Measurements from ENCODE around the gene FGD6.
"Not testable (repeated sequence)": the region's sequence is repeated elsewhere in the genome, so short reads cannot be mapped to it uniquely, and the experiment has no call there.

Gene FGD6

DNA sequence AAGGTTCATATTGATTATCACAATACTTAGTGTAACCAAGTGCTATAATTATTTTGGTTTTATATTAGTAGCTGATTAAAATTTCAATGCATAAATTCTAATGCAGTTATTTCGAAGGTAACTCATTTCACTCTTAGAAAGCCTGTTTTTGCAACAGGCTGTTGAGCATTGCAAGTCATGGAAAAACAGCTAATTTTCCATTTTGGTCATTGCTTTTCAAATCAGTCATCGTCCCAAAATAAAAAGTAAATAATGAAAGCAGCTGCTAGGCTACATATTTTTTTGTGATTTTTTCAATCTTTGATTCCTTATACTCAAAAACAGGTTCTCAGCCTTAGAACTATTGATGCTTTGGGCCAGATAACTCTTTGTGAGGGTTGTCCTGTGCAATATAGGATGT lies 23.3 kb upstream of the FGD6 start:
- Histone ChIP-seq H3K79me2 (ENCODE audit: insufficient read depth, low read length) (peaks cover 86% of the 10 kb centered on the region), H4K20me1 (ENCODE audit: insufficient read depth, low read length) (no peaks in the 10 kb centered on the region), H3K9ac (ENCODE audit: low read length) (no peak overlapping the region), H3K4me1 (ENCODE audit: insufficient read depth, low read length, severe bottlenecking) (no peaks in the 10 kb centered on the region), H3K27ac (ENCODE audit: low read depth, low read length, poor library complexity, severe bottlenecking) (no peak overlapping the region), H3K27me3 (ENCODE audit: insufficient read depth, low read length) (no peaks in the 10 kb centered on the region), H3F3A (ENCODE audit: insufficient read depth, low read length) (no peaks in the 10 kb centered on the region), H3K9me3 (ENCODE audit: low read length) (no peaks in the 10 kb centered on the region), H3K4me3 (ENCODE audit: low read depth, low read length, poor library complexity, severe bottlenecking) (no peak overlapping the region), H2AFZ (ENCODE audit: low read length) (no peak overlapping the region), H3K4me2 (ENCODE audit: low read length) (no peak overlapping the region), H3K9me2 (ENCODE audit: low read depth, low read length) (no peaks in the 10 kb centered on the region), H3K36me3 (ENCODE audit: insufficient read depth, low read length) (peaks cover 42% of the 10 kb centered on the region)
- TF ChIP-seq EZH2 (IDR thresholded peaks at IDR 0.05; ENCODE audit: borderline replicate concordance, low read length): no peak
- TF ChIP-seq, protein P1, sequence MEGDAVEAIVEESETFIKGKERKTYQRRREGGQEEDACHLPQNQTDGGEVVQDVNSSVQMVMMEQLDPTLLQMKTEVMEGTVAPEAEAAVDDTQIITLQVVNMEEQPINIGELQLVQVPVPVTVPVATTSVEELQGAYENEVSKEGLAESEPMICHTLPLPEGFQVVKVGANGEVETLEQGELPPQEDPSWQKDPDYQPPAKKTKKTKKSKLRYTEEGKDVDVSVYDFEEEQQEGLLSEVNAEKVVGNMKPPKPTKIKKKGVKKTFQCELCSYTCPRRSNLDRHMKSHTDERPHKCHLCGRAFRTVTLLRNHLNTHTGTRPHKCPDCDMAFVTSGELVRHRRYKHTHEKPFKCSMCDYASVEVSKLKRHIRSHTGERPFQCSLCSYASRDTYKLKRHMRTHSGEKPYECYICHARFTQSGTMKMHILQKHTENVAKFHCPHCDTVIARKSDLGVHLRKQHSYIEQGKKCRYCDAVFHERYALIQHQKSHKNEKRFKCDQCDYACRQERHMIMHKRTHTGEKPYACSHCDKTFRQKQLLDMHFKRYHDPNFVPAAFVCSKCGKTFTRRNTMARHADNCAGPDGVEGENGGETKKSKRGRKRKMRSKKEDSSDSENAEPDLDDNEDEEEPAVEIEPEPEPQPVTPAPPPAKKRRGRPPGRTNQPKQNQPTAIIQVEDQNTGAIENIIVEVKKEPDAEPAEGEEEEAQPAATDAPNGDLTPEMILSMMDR (IDR thresholded peaks at IDR 0.05; ENCODE audit: low read length): no peak

DNA sequence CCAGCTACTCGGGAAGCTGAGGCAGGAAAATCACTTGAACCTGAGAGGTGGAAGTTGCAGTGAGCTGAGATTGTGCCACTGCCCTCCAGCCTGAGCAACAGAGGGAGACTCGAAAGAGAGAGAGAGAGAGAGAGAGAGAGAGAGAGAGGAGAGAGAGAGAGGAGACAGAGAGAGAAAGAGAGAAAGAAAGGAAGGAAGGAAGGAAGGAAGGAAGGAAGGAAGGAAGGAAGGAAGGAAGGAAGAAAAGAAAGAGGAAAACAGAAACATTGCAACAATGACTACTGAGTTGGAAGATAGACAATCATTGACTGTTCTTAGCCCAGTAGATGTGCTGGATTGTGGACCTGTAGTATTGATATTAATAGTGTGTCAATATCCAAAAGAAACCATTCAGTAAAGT lies 22.6 kb upstream of the FGD6 start:
- H3K9me2 ChIP-seq (ENCODE audit: low read depth, low read length); H3K27me3 ChIP-seq (ENCODE audit: insufficient read depth, low read length); H3F3A ChIP-seq (ENCODE audit: insufficient read depth, low read length); H2AFZ ChIP-seq (ENCODE audit: low read length); H4K20me1 ChIP-seq (ENCODE audit: insufficient read depth, low read length); H3K9me3 ChIP-seq (ENCODE audit: low read length); H3K4me1 ChIP-seq (ENCODE audit: insufficient read depth, low read length, severe bottlenecking); H3K27ac ChIP-seq (ENCODE audit: low read depth, low read length, poor library complexity, severe bottlenecking); H3K9ac ChIP-seq (ENCODE audit: low read length); H3K4me3 ChIP-seq (ENCODE audit: low read depth, low read length, poor library complexity, severe bottlenecking); H3K4me2 ChIP-seq (ENCODE audit: low read length): not testable (repeated sequence)
- Histone ChIP-seq H3K36me3 (ENCODE audit: insufficient read depth, low read length) (peaks cover 37% of the 10 kb centered on the region), H3K79me2 (ENCODE audit: insufficient read depth, low read length) (peaks cover 79% of the 10 kb centered on the region)

DNA sequence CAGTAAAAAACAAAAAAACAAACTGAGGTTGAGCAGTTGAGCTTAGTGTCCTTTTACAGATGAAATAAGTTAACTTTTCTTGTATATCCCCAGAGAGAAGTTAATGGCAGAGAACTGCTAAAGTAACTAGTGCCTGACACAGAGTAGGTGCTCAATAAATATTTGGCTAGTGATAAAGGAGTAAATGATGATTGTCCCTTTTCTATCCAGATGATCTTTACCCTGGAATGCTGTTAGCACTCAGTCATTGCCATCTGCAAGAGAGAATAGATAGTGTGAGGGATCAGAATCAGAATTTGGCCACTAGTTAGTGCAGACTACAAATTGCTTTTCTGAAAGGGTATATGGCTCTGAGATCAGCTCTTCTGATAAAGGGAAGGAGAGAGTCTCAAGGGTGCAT lies 21.9 kb upstream of the FGD6 start:
- H3K36me3 ChIP-seq (ENCODE audit: insufficient read depth, low read length): peaks cover 39% of the 10 kb centered on the region
- no peak overlapping the region for H3K9ac ChIP-seq (ENCODE audit: low read length)
- no peak overlapping the region for H2AFZ ChIP-seq (ENCODE audit: low read length)
- no peaks in the 10 kb centered on the region for H3K9me2 ChIP-seq (ENCODE audit: low read depth, low read length)
- H3K79me2 ChIP-seq (ENCODE audit: insufficient read depth, low read length): peaks cover 74% of the 10 kb centered on the region
- no peaks in the 10 kb centered on the region for H3K27me3 ChIP-seq (ENCODE audit: insufficient read depth, low read length)
- H3K4me1 ChIP-seq (ENCODE audit: insufficient read depth, low read length, severe bottlenecking): no peaks in the 10 kb centered on the region
- no peak overlapping the region for H3K4me3 ChIP-seq (ENCODE audit: low read depth, low read length, poor library complexity, severe bottlenecking)
- no peaks in the 10 kb centered on the region for H4K20me1 ChIP-seq (ENCODE audit: insufficient read depth, low read length)
- no peak overlapping the region for H3K4me2 ChIP-seq (ENCODE audit: low read length)
- H3K9me3 ChIP-seq (ENCODE audit: low read length): no peaks in the 10 kb centered on the region
- no peak overlapping the region for H3K27ac ChIP-seq (ENCODE audit: low read depth, low read length, poor library complexity, severe bottlenecking)
- H3F3A ChIP-seq (ENCODE audit: insufficient read depth, low read length): no peaks in the 10 kb centered on the region
- TF ChIP-seq, protein P1 (IDR thresholded peaks at IDR 0.05; ENCODE audit: low read length): no peak
- no peak for TF ChIP-seq EZH2 (IDR thresholded peaks at IDR 0.05; ENCODE audit: borderline replicate concordance, low read length)

GRCh38 chr12:95238150-95238549 lies 20.9 kb upstream of the FGD6 start:
- Histone ChIP-seq H3K4me1 (ENCODE audit: insufficient read depth, low read length, severe bottlenecking) (no peaks in the 10 kb centered on the region), H3K27ac (ENCODE audit: low read depth, low read length, poor library complexity, severe bottlenecking) (no peak overlapping the region), H3K79me2 (ENCODE audit: insufficient read depth, low read length) (peaks cover 73% of the 10 kb centered on the region), H3K36me3 (ENCODE audit: insufficient read depth, low read length) (peaks cover 37% of the 10 kb centered on the region), H3K9me2 (ENCODE audit: low read depth, low read length) (no peaks in the 10 kb centered on the region), H4K20me1 (ENCODE audit: insufficient read depth, low read length) (no peaks in the 10 kb centered on the region), H3K4me2 (ENCODE audit: low read length) (no peak overlapping the region), H3K4me3 (ENCODE audit: low read depth, low read length, poor library complexity, severe bottlenecking) (no peak overlapping the region), H2AFZ (ENCODE audit: low read length) (no peak overlapping the region), H3K27me3 (ENCODE audit: insufficient read depth, low read length) (no peaks in the 10 kb centered on the region), H3F3A (ENCODE audit: insufficient read depth, low read length) (no peaks in the 10 kb centered on the region), H3K9ac (ENCODE audit: low read length) (no peak overlapping the region), H3K9me3 (ENCODE audit: low read length) (no peaks in the 10 kb centered on the region)
- no peak for TF ChIP-seq EZH2 (IDR thresholded peaks at IDR 0.05; ENCODE audit: borderline replicate concordance, low read length)
- TF ChIP-seq, protein P1 (IDR thresholded peaks at IDR 0.05; ENCODE audit: low read length): no peak
